ENCODE results near the gene SEZ6L.
A peak's percentile ranks its signal among the peaks of the same experiment; 100 is the strongest.

SEZ6L gene

DNA sequence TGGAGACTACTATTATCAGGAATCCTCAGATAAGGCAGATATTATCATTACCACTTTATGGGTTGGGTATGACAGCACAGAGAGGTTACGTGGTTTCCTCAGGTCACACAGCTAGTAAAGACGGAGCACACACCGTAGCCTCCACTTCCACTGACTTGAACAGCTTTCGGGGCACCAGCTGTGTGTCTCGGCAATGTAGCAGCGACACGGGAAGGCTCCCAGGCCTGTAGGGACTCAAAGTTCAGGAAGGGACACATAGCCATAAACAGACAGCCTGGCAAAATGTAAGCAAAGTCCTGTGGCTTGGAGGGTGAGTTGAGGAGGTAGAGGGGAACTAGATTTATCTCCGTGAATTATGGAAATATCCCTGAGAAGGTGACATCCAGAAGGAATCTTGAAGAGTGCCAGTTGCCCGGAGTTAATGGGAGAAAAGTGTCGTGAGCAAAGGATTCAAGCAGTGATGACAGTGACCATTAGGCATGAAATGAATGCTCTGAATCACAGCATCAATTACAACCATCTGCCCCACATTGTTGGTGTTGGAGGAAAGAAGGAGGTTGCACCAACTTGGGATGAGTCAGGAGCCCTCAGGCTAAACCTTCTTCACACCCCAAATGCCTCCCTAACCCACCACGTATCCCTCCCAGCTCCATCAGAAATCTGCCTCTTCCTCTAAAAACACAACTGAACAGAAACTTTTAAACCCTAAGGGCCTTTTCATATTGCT is 153.1 kb downstream of the SEZ6L start:
- DNase-seq (ENCODE audit: low read depth), result peak; percentile 93
- Histone ChIP-seq H3K4me3 (ENCODE audit: low read length) (no peak overlapping the region), H3K4me1 (ENCODE audit: control insufficient read depth, insufficient read depth, low read length) (peaks cover 10% of the 10 kb centered on the region), H3K9me3 (ENCODE audit: control insufficient read depth, low read length) (peaks cover 6% of the 10 kb centered on the region), H3K36me3 (ENCODE audit: control insufficient read depth, insufficient read depth, low read length, severe bottlenecking) (no peaks in the 10 kb centered on the region), H3K9ac (ENCODE audit: low read length) (no peak overlapping the region), H3K27me3 (replicated peaks; ENCODE audit: control insufficient read depth, insufficient read depth, low read length) (peaks cover 36% of the 10 kb centered on the region)

DNA sequence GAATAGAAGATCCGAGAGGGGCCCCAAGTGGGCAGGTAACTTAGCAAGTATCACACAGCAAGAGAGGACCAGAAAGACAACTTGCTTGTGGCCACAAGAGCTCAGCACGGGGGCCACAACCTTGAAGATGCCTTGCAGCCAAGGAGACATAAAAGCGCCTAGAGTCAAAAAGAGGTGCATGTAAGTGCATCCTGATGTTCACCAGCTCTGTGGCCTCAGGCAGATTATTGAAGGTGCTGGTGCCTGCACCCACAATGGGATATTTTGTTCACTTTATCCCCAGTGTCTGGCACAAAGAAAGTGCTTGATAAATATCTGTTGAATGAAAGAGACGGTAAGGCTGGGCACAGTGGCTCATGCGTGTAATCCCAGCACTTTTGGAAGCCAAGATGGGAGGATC is 153.8 kb downstream of the SEZ6L start:
- H3K9ac ChIP-seq (ENCODE audit: low read length), result no peak overlapping the region
- no peak for DNase-seq (ENCODE audit: low read depth)
- H3K27me3 ChIP-seq (replicated peaks; ENCODE audit: control insufficient read depth, insufficient read depth, low read length), result peaks cover 36% of the 10 kb centered on the region
- H3K9me3 ChIP-seq (ENCODE audit: control insufficient read depth, low read length), result peaks cover 6% of the 10 kb centered on the region
- H3K4me1 ChIP-seq (ENCODE audit: control insufficient read depth, insufficient read depth, low read length), result peaks cover 10% of the 10 kb centered on the region
- no peak overlapping the region for H3K4me3 ChIP-seq (ENCODE audit: low read length)
- no peaks in the 10 kb centered on the region for H3K36me3 ChIP-seq (ENCODE audit: control insufficient read depth, insufficient read depth, low read length, severe bottlenecking)

DNA sequence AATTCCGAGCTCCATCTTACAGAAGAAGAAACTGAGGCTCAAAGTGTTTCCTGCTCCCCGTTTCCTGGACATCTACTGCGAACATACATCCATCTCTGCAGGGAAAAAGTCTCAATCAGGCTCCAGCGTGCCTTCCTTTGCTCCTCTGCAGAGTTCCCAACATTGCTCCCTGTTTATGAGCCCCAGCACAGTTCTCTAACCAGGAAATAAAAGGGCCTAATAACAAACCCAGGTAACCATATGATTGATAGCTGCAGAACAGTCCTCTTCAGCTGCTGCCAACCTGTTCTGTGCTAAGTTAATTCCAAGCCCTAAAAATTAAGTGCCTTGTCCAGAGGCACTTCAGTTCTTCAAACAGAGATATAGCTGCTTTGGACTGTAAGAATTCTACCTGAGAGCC is 154.9 kb downstream of the SEZ6L start:
- H3K4me3 ChIP-seq (ENCODE audit: low read length), result no peak overlapping the region
- DNase-seq (ENCODE audit: low read depth), result no peak
- H3K9me3 ChIP-seq (ENCODE audit: control insufficient read depth, low read length), result peaks cover 6% of the 10 kb centered on the region
- H3K36me3 ChIP-seq (ENCODE audit: control insufficient read depth, insufficient read depth, low read length, severe bottlenecking), result no peaks in the 10 kb centered on the region
- peaks cover 10% of the 10 kb centered on the region for H3K4me1 ChIP-seq (ENCODE audit: control insufficient read depth, insufficient read depth, low read length)
- H3K27me3 ChIP-seq (replicated peaks; ENCODE audit: control insufficient read depth, insufficient read depth, low read length), result peaks cover 35% of the 10 kb centered on the region
- no peak overlapping the region for H3K9ac ChIP-seq (ENCODE audit: low read length)

DNA sequence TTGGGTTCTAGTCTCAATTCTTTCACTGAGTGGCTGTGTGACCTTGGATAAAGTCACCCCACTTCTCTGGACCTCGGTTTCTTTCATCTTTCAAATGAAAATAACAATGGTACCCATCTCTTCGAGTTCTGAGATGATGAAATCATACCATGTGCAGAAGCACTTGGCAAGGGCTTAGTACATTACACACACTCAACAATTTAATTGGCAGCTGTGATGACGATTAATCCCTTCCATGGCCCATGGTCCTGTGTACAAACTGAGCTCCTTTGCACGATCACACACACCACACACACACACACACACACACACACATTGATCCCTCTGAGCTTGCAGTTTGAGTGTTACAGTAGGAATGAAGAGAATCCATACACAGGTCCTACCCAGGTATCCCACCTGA is 156.4 kb downstream of the SEZ6L start:
- Histone ChIP-seq H3K4me3 (ENCODE audit: low read length) (no peak overlapping the region), H3K4me1 (ENCODE audit: control insufficient read depth, insufficient read depth, low read length) (peaks cover 10% of the 10 kb centered on the region), H3K9ac (ENCODE audit: low read length) (no peak overlapping the region), H3K9me3 (ENCODE audit: control insufficient read depth, low read length) (peaks cover 6% of the 10 kb centered on the region), H3K27me3 (replicated peaks; ENCODE audit: control insufficient read depth, insufficient read depth, low read length) (peaks cover 35% of the 10 kb centered on the region), H3K36me3 (ENCODE audit: control insufficient read depth, insufficient read depth, low read length, severe bottlenecking) (no peaks in the 10 kb centered on the region)
- DNase-seq (ENCODE audit: low read depth), result no peak

DNA sequence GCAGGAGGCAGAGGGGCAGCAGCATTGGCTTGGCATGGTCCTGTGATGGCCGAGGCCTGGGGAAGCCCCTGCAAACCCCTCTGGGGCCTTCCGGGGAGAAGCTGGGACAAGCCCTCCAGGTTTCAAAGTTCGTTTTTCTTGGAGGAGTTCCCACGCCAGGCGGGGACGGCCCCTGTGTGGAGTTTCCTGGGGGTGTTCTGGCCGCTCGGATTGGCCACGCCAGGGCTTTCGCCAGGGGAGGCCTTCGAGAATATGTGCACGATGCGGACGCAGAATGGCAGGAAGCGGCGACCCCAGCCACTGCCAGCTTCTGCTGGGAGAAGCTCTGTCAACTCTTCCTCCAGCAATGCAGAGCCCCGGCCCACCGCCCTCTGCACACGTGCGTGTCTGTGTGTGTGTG is 157.5 kb downstream of the SEZ6L start:
- peaks cover 35% of the 10 kb centered on the region for H3K27me3 ChIP-seq (replicated peaks; ENCODE audit: control insufficient read depth, insufficient read depth, low read length)
- peaks cover 6% of the 10 kb centered on the region for H3K9me3 ChIP-seq (ENCODE audit: control insufficient read depth, low read length)
- no peak overlapping the region for H3K4me3 ChIP-seq (ENCODE audit: low read length)
- H3K9ac ChIP-seq (ENCODE audit: low read length), result no peak overlapping the region
- no peak for DNase-seq (ENCODE audit: low read depth)
- H3K36me3 ChIP-seq (ENCODE audit: control insufficient read depth, insufficient read depth, low read length, severe bottlenecking), result no peaks in the 10 kb centered on the region
- peaks cover 10% of the 10 kb centered on the region for H3K4me1 ChIP-seq (ENCODE audit: control insufficient read depth, insufficient read depth, low read length)

DNA sequence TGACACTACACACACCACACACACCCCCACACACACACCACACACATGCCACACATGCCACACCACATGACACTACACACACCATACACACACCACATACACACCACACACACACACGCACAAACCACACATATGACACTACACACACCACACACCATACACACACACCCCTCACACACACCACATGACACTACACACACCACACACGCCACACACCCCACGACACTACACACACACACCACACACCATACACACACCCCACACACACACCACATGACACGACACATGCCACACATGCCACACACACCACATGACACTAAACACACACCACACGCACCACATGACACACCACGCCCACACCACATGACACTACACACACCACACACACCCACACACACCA is 158.0 kb downstream of the SEZ6L start:
- H3K36me3 ChIP-seq (ENCODE audit: control insufficient read depth, insufficient read depth, low read length, severe bottlenecking), result no peaks in the 10 kb centered on the region
- H3K9ac ChIP-seq (ENCODE audit: low read length), result no peak overlapping the region
- peaks cover 7% of the 10 kb centered on the region for H3K4me1 ChIP-seq (ENCODE audit: control insufficient read depth, insufficient read depth, low read length)
- H3K4me3 ChIP-seq (ENCODE audit: low read length), result no peak overlapping the region
- H3K27me3 ChIP-seq (replicated peaks; ENCODE audit: control insufficient read depth, insufficient read depth, low read length), result peaks cover 35% of the 10 kb centered on the region
- peaks cover 6% of the 10 kb centered on the region for H3K9me3 ChIP-seq (ENCODE audit: control insufficient read depth, low read length)
- DNase-seq (ENCODE audit: low read depth), result no peak

DNA sequence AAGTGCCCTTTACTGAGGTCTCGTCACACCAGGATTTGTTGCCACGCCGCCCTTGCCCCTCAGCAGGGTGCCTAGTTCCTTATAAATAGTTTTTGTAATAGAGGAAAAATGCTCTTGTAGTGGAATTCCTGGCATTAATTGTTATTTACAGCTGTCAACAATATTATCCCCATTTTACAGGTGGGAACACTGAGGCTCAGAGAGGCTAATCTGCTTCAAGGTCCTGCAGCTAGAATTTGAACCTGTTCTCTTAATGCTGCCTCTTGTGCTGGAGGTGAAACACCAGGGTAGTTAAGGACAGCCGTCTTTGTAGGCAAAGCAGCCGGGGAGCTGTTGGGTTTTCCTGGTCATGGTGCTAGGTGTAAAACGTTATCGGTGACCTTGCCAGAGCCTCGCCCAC is 159.0 kb downstream of the SEZ6L start:
- DNase-seq (ENCODE audit: low read depth), result no peak
- H3K9me3 ChIP-seq (ENCODE audit: control insufficient read depth, low read length), result peaks cover 6% of the 10 kb centered on the region

DNA sequence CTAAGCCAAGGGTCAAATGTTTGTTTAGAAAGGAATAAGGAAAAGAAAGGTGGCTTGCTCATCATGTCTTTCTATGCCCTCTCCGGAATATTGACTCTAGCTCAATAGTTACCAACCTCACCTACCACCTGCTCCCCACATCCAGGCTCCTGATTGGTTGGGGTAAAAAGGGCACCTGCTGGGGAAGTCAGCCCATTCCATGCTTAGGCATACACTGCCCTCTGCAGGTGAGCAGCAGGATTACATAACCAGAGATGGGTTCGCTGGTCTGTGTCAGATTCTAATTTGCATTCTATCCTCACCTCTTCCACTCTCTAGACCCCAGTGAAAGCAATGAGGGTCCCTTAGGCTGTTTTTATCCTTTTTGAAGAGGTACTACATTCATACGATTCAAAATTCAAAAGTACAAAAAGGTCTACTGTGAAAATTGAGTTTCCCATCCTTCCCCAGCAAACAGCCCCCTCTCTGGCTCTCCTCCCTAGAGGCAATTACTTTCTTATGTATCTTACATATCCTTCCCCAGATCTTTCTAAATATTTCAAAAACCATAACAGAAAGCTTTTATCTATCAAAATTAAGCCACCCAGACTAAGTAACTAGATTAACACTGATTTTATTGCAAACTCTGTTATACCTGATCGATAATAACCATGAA is 161.8 kb downstream of the SEZ6L start:
- Histone ChIP-seq H3K36me3 (ENCODE audit: control insufficient read depth, insufficient read depth, low read length, severe bottlenecking) (no peaks in the 10 kb centered on the region), H3K4me1 (ENCODE audit: control insufficient read depth, insufficient read depth, low read length) (no peaks in the 10 kb centered on the region), H3K4me3 (ENCODE audit: low read length) (no peak overlapping the region), H3K27me3 (replicated peaks; ENCODE audit: control insufficient read depth, insufficient read depth, low read length) (peaks cover 44% of the 10 kb centered on the region), H3K9ac (ENCODE audit: low read length) (no peak overlapping the region), H3K9me3 (ENCODE audit: control insufficient read depth, low read length) (no peaks in the 10 kb centered on the region)
- DNase-seq (ENCODE audit: low read depth), result peak; percentile 62

More for the DNA sequence above, 159.0 kb downstream of the SEZ6L start:
- Histone ChIP-seq H3K27me3 (replicated peaks; ENCODE audit: control insufficient read depth, insufficient read depth, low read length) (peaks cover 37% of the 10 kb centered on the region), H3K4me3 (ENCODE audit: low read length) (no peak overlapping the region), H3K9ac (ENCODE audit: low read length) (no peak overlapping the region), H3K4me1 (ENCODE audit: control insufficient read depth, insufficient read depth, low read length) (no peaks in the 10 kb centered on the region), H3K36me3 (ENCODE audit: control insufficient read depth, insufficient read depth, low read length, severe bottlenecking) (no peaks in the 10 kb centered on the region)

DNA sequence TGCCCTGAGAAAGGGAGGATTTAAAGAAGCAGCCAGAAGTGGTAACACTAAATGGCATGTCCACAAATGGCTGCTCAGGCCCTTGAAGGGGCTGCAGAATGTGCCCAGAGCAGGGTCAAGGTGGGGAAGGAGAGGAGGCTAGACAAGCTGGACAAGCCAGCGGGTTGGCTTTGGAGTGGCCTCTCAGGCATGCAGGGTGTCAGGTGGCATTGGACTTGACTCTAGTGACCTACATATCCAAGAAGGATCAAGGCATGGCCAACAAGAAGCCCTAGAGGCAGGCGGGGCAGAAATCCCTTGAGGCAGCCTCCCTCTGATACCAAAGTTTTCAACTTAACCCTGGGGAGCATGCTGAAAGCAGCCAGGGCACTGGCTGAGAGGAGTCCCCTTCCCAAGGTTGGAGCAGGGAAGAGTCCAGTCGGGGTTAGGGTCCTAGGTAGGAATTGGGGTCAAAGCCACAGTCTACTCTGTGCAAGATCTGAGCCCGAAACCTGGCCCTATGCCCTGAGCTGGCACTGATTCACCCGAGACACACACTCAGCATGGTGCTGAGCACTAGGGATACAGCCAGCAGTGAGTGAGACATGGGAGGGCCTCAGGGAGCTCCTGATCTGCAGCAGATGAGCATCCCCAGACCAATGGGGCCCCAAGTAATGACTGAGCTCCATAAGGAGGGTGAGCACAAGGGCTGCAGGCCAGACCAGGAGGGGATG is 164.0 kb downstream of the SEZ6L start:
- Histone ChIP-seq H3K27me3 (replicated peaks; ENCODE audit: control insufficient read depth, insufficient read depth, low read length) (peaks cover 56% of the 10 kb centered on the region), H3K4me1 (ENCODE audit: control insufficient read depth, insufficient read depth, low read length) (no peaks in the 10 kb centered on the region), H3K9ac (ENCODE audit: low read length) (no peak overlapping the region), H3K9me3 (ENCODE audit: control insufficient read depth, low read length) (no peaks in the 10 kb centered on the region), H3K36me3 (ENCODE audit: control insufficient read depth, insufficient read depth, low read length, severe bottlenecking) (no peaks in the 10 kb centered on the region), H3K4me3 (ENCODE audit: low read length) (no peak overlapping the region)
- DNase-seq (ENCODE audit: low read depth), result no peak

DNA sequence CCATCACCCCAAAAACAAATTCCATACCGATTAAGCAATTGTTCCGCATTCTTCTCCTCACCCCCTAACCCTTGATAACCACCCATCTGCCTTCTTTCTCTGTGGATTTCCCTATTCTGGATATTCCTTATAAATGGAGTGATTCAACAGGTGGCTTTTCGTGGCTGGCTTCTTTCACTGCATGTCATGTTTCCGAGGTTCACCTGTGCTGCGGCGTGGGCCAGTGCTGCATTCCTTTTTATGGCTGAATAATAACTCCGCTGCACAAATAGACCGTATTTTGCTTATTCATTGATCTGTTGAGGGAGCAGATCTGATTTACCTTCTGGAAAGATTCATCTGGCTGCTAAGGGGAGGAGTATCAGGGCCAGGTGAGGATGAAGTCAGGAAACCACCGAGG is 165.0 kb downstream of the SEZ6L start:
- no peaks in the 10 kb centered on the region for H3K36me3 ChIP-seq (ENCODE audit: control insufficient read depth, insufficient read depth, low read length, severe bottlenecking)
- DNase-seq (ENCODE audit: low read depth), result no peak
- H3K4me3 ChIP-seq (ENCODE audit: low read length), result no peak overlapping the region
- H3K4me1 ChIP-seq (ENCODE audit: control insufficient read depth, insufficient read depth, low read length), result no peaks in the 10 kb centered on the region
- H3K9me3 ChIP-seq (ENCODE audit: control insufficient read depth, low read length), result no peaks in the 10 kb centered on the region
- peaks cover 61% of the 10 kb centered on the region for H3K27me3 ChIP-seq (replicated peaks; ENCODE audit: control insufficient read depth, insufficient read depth, low read length)
- H3K9ac ChIP-seq (ENCODE audit: low read length), result no peak overlapping the region

DNA sequence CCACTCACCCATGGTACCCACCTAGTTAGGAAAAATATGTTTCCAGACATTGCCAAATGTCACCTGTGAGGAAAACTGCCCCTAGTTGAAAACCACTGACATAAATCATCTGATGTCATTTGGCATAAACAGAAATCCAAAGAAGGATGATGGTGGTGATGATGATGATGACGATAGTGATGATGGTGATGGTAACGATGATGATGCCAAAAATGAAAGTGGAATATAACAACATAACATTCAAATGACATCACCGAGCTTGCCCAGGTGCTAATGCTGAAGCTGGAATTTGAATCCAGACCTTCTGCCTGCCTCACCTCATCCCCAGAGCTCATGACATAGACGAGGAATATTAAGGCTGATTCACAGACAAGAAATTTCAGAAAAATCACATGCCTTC is 167.5 kb downstream of the SEZ6L start:
- peaks cover 71% of the 10 kb centered on the region for H3K27me3 ChIP-seq (replicated peaks; ENCODE audit: control insufficient read depth, insufficient read depth, low read length)
- no peak overlapping the region for H3K4me3 ChIP-seq (ENCODE audit: low read length)
- H3K9ac ChIP-seq (ENCODE audit: low read length), result no peak overlapping the region
- no peak for DNase-seq (ENCODE audit: low read depth)
- H3K9me3 ChIP-seq (ENCODE audit: control insufficient read depth, low read length), result peaks cover under 1% of the 10 kb centered on the region
- H3K36me3 ChIP-seq (ENCODE audit: control insufficient read depth, insufficient read depth, low read length, severe bottlenecking), result no peaks in the 10 kb centered on the region
- no peaks in the 10 kb centered on the region for H3K4me1 ChIP-seq (ENCODE audit: control insufficient read depth, insufficient read depth, low read length)

All from adipocyte (in vitro differentiated cells).